SK-N-SH (cell line): ENCODE data around the gene PTOV1. TPM values are rescaled to one million over a fixed set of nuclear protein-coding genes. Genes with fewer than 3 reads are reported as not detected.
A peak's percentile ranks its signal among the peaks of the same experiment; 100 is the strongest.

Experiments
- CTCF ChIA-PET: fragments of 300-600, 350-600 bp; formaldehyde crosslinking; extraction: SDS; loops from one replicate; lab custom pipeline; 2021; lab: Yijun Ruan, JAX
- POLR2A ChIA-PET: fragments of 350-600 bp; sonication (Branson Sonifier 250); formaldehyde crosslinking; extraction: SDS; loops from one replicate; lab custom pipeline; 2020; ENCODE audit warnings: antibody characterized with exemption, inconsistent platforms; lab: Yijun Ruan, JAX
- DNase-seq: peaks from one replicate; pipeline ENCODE4 v3.0.0; 2012
- H2AFZ ChIP-seq: fragments of 200-600 bp; sonication (generic); 2 replicates; pipeline ENCODE4 v1.8.1; 2016; ENCODE audit warnings: antibody characterized with exemption, mild to moderate bottlenecking, low read depth
- H3F3A ChIP-seq: fragments of 200-600 bp; sonication (generic); replicated peaks from 2 replicates; pipeline ENCODE3; 2016; ENCODE audit warnings: antibody characterized with exemption, mild to moderate bottlenecking; ENCODE audit not compliant: insufficient read depth
- H3K27ac ChIP-seq, 2 experiments: fragments of 200-500 bp in 1 of 2; fragments of 200-600 bp in 1 of 2; sonication (Bioruptor generic) in 1 of 2; sonication (generic), shearing (Covaris generic) in 1 of 2; 2 replicates each; pipeline versions ENCODE4 v1.5.1 to v1.6.1; 2014 to 2016; ENCODE audit warnings: low read depth in 2 of 2, inconsistent platforms in 1 of 2, low read length in 1 of 2, mild to moderate bottlenecking in 1 of 2, mixed read lengths in 1 of 2
- H3K27me3 ChIP-seq: fragments of 200-600 bp; sonication (generic), shearing (Covaris generic); 2 replicates; pipeline ENCODE4 v1.6.1; 2016; ENCODE audit warnings: mixed run types; ENCODE audit not compliant: insufficient read depth
- H3K36me3 ChIP-seq, 2 experiments: fragments of 200-500 bp in 1 of 2; fragments of 200-600 bp in 1 of 2; sonication (Bioruptor generic) in 1 of 2; sonication (generic) in 1 of 2; replicated peaks in 1 of 2; 2 replicates each; pipeline versions ENCODE3 to v1.5.1; 2014 to 2016; ENCODE audit warnings: low read length in 1 of 2, mild to moderate bottlenecking in 1 of 2; ENCODE audit not compliant: insufficient read depth in 2 of 2, control insufficient read depth in 1 of 2
- H3K4me1 ChIP-seq, 2 experiments: fragments of 200-500 bp in 1 of 2; fragments of 200-600 bp in 1 of 2; sonication (Bioruptor generic) in 1 of 2; sonication (generic), shearing (Covaris generic) in 1 of 2; 2 replicates each; pipeline versions ENCODE4 v1.5.1 to v1.6.1; 2014 to 2016; ENCODE audit warnings: low read depth in 1 of 2, low read length in 1 of 2, mixed run types in 1 of 2; ENCODE audit not compliant: insufficient read depth in 2 of 2, control insufficient read depth in 1 of 2
- H3K4me2 ChIP-seq: fragments of 200-600 bp; sonication (generic), shearing (Covaris generic); 2 replicates; pipeline ENCODE4 v1.6.1; 2017; ENCODE audit warnings: mixed run types
- H3K4me3 ChIP-seq, 2 experiments: fragments of 200-500 bp in 1 of 2; fragments of 200-600 bp in 1 of 2; sonication (Bioruptor generic) in 1 of 2; sonication (generic), shearing (Covaris generic) in 1 of 2; 2 replicates each; pipeline versions ENCODE4 v1.5.1 to v1.8.1; 2014 to 2016; ENCODE audit warnings: low read depth in 2 of 2, inconsistent platforms in 1 of 2, low read length in 1 of 2, mild to moderate bottlenecking in 1 of 2, mixed read lengths in 1 of 2, moderate library complexity in 1 of 2
- H3K79me2 ChIP-seq: fragments of 200-600 bp; sonication (generic); 2 replicates; pipeline ENCODE4 v1.8.1; 2017; ENCODE audit warnings: mild to moderate bottlenecking; ENCODE audit not compliant: insufficient read depth
- H3K9ac ChIP-seq: fragments of 200-600 bp; sonication (generic); 2 replicates; pipeline ENCODE4 v1.6.1; 2017; ENCODE audit warnings: mixed run types
- H3K9me2 ChIP-seq: fragments of 200-600 bp; sonication (generic); 2 replicates; pipeline ENCODE4 v1.6.1; 2017; ENCODE audit warnings: mixed run types
- H3K9me3 ChIP-seq: fragments of 200-600 bp; sonication (generic); 2 replicates; pipeline ENCODE4 v1.6.1; 2017; ENCODE audit warnings: mixed run types, mild to moderate bottlenecking, moderate library complexity
- H4K20me1 ChIP-seq: fragments of 200-600 bp; sonication (generic); 2 replicates; pipeline ENCODE4 v1.6.1; 2017; ENCODE audit warnings: mild to moderate bottlenecking, mixed run types; ENCODE audit not compliant: insufficient read depth
- ELF1 ChIP-seq: IDR thresholded peaks from 2 replicates; pipeline ENCODE4 v1.4.0; 2012
- EP300 ChIP-seq, 2 experiments: IDR thresholded peaks; 2 replicates each; pipeline versions ENCODE4 v1.4.0 to v1.6.1; 2012; ENCODE audit warnings: borderline replicate concordance in 1 of 2, low read depth in 1 of 2, low read length in 1 of 2
- EZH2phosphoT487 ChIP-seq: fragments of 200-600 bp; sonication (generic); IDR thresholded peaks from 2 replicates; pipeline ENCODE4 v1.6.1; 2017; ENCODE audit warnings: low read depth, mixed run types, mild to moderate bottlenecking, antibody characterized with exemption, moderate library complexity, borderline replicate concordance
- FOSL2 ChIP-seq: IDR thresholded peaks from 2 replicates; pipeline ENCODE4 v1.4.0; 2012; ENCODE audit warnings: low read depth, mild to moderate bottlenecking, moderate library complexity, borderline replicate concordance
- FOXJ3 ChIP-seq: sonication (generic); formaldehyde crosslinking; IDR thresholded peaks from 2 replicates; pipeline ENCODE4 v1.5.1; 2020; ENCODE audit warnings: mild to moderate bottlenecking, missing genetic modification reagents
- FOXM1 ChIP-seq: IDR thresholded peaks from 2 replicates; pipeline ENCODE4 v1.4.0; 2012; ENCODE audit warnings: low read depth, mild to moderate bottlenecking
- GABPA ChIP-seq: IDR thresholded peaks from 2 replicates; pipeline ENCODE4 v1.4.0; 2012; ENCODE audit warnings: low read depth, mild to moderate bottlenecking
- POLR2AphosphoS5 ChIP-seq: IDR thresholded peaks from 2 replicates; pipeline ENCODE4 v1.6.1; 2012; ENCODE audit warnings: low read depth, low read length
- SIN3A ChIP-seq: IDR thresholded peaks from 2 replicates; pipeline ENCODE4 v1.6.1; 2012; ENCODE audit warnings: low read depth, mild to moderate bottlenecking, low read length, moderate library complexity, borderline replicate concordance
- SMC3 ChIP-seq: IDR thresholded peaks from 2 replicates; pipeline ENCODE4 v1.6.1; 2012; ENCODE audit warnings: low read depth, low read length, improper control_type of control experiment
- TEAD4 ChIP-seq: IDR thresholded peaks from 2 replicates; pipeline ENCODE4 v1.4.0; 2012; ENCODE audit warnings: mild to moderate bottlenecking, borderline replicate concordance; ENCODE audit not compliant: insufficient read depth
- WGBS: methylation state at CpG from one replicate; pipeline ENCODE4 v1.1.6; 2017; ENCODE audit warnings: low lambda C conversion rate; 5-methylcytosine and 5-hydroxymethylcytosine counted together
- polyA plus RNA-seq, 3 experiments: library from polyadenylated mRNA; depleted of rRNA; stranded (reverse); fragments of >200 nt; gene quantifications; 2 replicates each; pipeline ENCODE4 v1.2.3, GENCODE V29; 2012
- TF ChIP-seq, protein P1 (sequence below): IDR thresholded peaks from 2 replicates; pipeline ENCODE4; 2012
- TF ChIP-seq, protein P2 (sequence below): IDR thresholded peaks from 2 replicates; pipeline ENCODE4 v1.4.0; 2012; ENCODE audit warnings: low read depth, borderline replicate concordance
- TF ChIP-seq, protein P3 (sequence below): IDR thresholded peaks from 2 replicates; pipeline ENCODE4 v1.6.1; 2012; ENCODE audit warnings: mild to moderate bottlenecking, low read depth, low read length, moderate library complexity

The PTOV1 gene
- polyA plus RNA-seq, 1 of the 3 experiments (the other 2 are of a cell fraction), result 95.0 TPM

DNA sequence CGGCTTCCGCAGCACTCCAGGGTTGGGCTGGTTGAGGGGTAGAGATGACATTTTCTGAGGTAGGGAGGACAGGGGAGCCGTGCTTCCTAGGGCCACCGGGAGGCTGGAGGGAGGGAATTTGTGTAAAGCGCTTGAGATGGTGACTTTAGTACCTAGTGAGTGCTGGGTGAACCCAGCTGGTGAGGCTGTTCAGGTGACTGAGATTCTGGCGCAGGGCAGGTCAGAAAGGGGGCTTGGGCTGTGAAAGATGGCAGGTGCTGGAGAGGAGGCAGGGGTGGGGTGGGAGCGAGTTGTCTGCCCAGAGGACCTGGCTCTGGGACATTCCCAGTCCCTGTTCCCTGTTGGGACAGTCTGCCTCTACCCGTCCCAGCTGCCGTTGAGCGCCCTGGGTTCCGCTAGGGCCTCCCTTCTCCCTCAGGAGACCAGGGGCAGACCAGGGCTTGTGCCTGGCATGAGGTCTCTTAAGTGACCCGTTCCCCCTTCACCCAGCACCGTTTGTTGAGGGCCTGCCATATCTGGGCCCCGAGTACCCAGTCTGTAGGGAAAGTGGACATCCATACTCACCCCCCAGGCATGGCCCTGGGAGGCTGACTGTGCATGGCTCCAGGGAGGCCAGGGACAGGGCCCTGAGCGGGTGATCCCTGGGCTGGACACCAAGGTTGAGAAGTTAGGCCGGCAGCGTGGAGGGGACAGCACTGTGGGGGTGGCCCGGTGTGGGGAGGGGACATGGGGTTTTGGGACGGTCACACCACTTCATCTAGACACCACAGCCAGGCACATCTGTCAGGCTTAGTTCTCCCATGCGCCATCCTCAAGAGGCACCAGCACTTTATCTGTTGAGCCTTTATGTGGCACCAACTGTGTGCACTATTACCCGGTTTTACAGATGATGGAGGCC, 5.0 kb downstream of the PTOV1 start:
- CTCF ChIA-PET, result interaction anchor here (4.2 kb wide), 1 partner anchor 8 kb away, joined by 20 read pairs; no protein-coding TSS in a partner anchor
- H3K9me3 ChIP-seq, result no peaks in the 10 kb centered on the region
- H3K4me1 ChIP-seq, result peaks cover 13 to 23% of the 10 kb centered on the region in 2 experiments; a peak in 3 of 4 replicates
- peaks cover 62% of the 10 kb centered on the region for H3F3A ChIP-seq
- H3K36me3 ChIP-seq, result peaks cover 14 to 42% of the 10 kb centered on the region in 2 experiments
- H3K79me2 ChIP-seq, result peaks cover 38% of the 10 kb centered on the region
- TF ChIP-seq SIN3A (peak; percentile 80; the same call in 1 of the 2 replicates), TEAD4 (no peak), SMC3 (no peak), EZH2phosphoT487 (no peak), FOXM1 (no peak), ELF1 (peak; percentile 30; the same call in 1 of the 2 replicates), GABPA (no peak), EP300 (IDR thresholded peaks at IDR 0.05; ENCODE audit: borderline replicate concordance in 1 of 2, low read depth in 1 of 2, low read length in 1 of 2) (no peak), FOXJ3 (CRISPR knock-in tag) (no peak), FOSL2 (no peak), POLR2AphosphoS5 (peak; percentile 34; the same call in 1 of the 2 replicates)
- TF ChIP-seq, protein P1, sequence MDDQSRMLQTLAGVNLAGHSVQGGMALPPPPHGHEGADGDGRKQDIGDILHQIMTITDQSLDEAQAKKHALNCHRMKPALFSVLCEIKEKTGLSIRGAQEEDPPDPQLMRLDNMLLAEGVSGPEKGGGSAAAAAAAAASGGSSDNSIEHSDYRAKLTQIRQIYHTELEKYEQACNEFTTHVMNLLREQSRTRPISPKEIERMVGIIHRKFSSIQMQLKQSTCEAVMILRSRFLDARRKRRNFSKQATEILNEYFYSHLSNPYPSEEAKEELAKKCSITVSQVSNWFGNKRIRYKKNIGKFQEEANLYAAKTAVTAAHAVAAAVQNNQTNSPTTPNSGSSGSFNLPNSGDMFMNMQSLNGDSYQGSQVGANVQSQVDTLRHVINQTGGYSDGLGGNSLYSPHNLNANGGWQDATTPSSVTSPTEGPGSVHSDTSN, result peak; percentile 41; the same call in 1 of the 2 replicates
- TF ChIP-seq, protein P2, sequence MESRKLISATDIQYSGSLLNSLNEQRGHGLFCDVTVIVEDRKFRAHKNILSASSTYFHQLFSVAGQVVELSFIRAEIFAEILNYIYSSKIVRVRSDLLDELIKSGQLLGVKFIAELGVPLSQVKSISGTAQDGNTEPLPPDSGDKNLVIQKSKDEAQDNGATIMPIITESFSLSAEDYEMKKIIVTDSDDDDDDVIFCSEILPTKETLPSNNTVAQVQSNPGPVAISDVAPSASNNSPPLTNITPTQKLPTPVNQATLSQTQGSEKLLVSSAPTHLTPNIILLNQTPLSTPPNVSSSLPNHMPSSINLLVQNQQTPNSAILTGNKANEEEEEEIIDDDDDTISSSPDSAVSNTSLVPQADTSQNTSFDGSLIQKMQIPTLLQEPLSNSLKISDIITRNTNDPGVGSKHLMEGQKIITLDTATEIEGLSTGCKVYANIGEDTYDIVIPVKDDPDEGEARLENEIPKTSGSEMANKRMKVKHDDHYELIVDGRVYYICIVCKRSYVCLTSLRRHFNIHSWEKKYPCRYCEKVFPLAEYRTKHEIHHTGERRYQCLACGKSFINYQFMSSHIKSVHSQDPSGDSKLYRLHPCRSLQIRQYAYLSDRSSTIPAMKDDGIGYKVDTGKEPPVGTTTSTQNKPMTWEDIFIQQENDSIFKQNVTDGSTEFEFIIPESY, result peak; percentile 55; the same call in 1 of the 2 replicates
- TF ChIP-seq, protein P3, sequence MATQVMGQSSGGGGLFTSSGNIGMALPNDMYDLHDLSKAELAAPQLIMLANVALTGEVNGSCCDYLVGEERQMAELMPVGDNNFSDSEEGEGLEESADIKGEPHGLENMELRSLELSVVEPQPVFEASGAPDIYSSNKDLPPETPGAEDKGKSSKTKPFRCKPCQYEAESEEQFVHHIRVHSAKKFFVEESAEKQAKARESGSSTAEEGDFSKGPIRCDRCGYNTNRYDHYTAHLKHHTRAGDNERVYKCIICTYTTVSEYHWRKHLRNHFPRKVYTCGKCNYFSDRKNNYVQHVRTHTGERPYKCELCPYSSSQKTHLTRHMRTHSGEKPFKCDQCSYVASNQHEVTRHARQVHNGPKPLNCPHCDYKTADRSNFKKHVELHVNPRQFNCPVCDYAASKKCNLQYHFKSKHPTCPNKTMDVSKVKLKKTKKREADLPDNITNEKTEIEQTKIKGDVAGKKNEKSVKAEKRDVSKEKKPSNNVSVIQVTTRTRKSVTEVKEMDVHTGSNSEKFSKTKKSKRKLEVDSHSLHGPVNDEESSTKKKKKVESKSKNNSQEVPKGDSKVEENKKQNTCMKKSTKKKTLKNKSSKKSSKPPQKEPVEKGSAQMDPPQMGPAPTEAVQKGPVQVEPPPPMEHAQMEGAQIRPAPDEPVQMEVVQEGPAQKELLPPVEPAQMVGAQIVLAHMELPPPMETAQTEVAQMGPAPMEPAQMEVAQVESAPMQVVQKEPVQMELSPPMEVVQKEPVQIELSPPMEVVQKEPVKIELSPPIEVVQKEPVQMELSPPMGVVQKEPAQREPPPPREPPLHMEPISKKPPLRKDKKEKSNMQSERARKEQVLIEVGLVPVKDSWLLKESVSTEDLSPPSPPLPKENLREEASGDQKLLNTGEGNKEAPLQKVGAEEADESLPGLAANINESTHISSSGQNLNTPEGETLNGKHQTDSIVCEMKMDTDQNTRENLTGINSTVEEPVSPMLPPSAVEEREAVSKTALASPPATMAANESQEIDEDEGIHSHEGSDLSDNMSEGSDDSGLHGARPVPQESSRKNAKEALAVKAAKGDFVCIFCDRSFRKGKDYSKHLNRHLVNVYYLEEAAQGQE, result no peak
- TF ChIP-seq, all 33 proteins: peak for 5
- no peak overlapping the region; a peak in 1 of 4 replicates for H3K27ac ChIP-seq
- POLR2A ChIA-PET, result no interaction called here
- H3K4me3 ChIP-seq, result no peak overlapping the region
- 88% methylated on average over 12 of the region's 21 CpGs for WGBS
- H2AFZ ChIP-seq, result no peak overlapping the region
- H3K4me2 ChIP-seq, result no peak overlapping the region
- peak; percentile 39 for DNase-seq
- no peaks in the 10 kb centered on the region for H3K27me3 ChIP-seq
- no peaks in the 10 kb centered on the region for H3K9me2 ChIP-seq
- H3K9ac ChIP-seq, result no peak overlapping the region
- H4K20me1 ChIP-seq, result peaks cover 71% of the 10 kb centered on the region
